Upper lobe of right lung (tissue), 1 donor: ENCODE data around the gene ENTPD5. TPM values are rescaled to one million over a fixed set of nuclear protein-coding genes. Genes with fewer than 3 reads are reported as not detected.

Experiments
- ATAC-seq: fragments of 200-7000 bp; cut with Tn5 transposase; one replicate; pipeline ENCODE4 v1.9.1; 2020; ENCODE audit warnings: mild to moderate bottlenecking, moderate library complexity
- DNase-seq: peaks from one replicate; pipeline ENCODE4 v3.0.0-alpha.2; 2020
- H3K27ac ChIP-seq: fragments of 200-600 bp; one replicate; pipeline ENCODE4 v1.8.0; 2022
- H3K27me3 ChIP-seq: fragments of 200-600 bp; one replicate; pipeline ENCODE4 v1.8.0; 2022; ENCODE audit warnings: mild to moderate bottlenecking
- H3K36me3 ChIP-seq: fragments of 200-600 bp; one replicate; pipeline ENCODE4 v1.8.0; 2022
- H3K4me1 ChIP-seq: fragments of 200-600 bp; one replicate; pipeline ENCODE4 v1.8.0; 2022
- H3K4me3 ChIP-seq: fragments of 200-600 bp; one replicate; pipeline ENCODE4 v1.8.0; 2022; ENCODE audit warnings: mild to moderate bottlenecking
- H3K9me3 ChIP-seq: fragments of 200-600 bp; one replicate; pipeline ENCODE4 v1.8.0; 2022
- CTCF ChIP-seq: fragments of 200-600 bp; IDR thresholded peaks from one replicate; pipeline ENCODE4 v1.8.0; 2022; ENCODE audit warnings: antibody characterized with exemption
- intact Hi-C: fragments of 100-400 bp; cut with DNase I; formaldehyde crosslinking; loops from one replicate; pipeline ENCODE4 v1.11.0; 2022
- total RNA-seq: library from RNA; stranded (reverse); fragmentation: NEBNext Ultra II Directional; extraction: Animal tissue kit (Norgen Biotek cat#: 25700); gene quantifications from one replicate; pipeline ENCODE4 v1.2.1, GENCODE V29; 2021
- donor health status: DM: no; HTN: yes; CAD: no; lungs with severe emphysema.

Gene ENTPD5
- total RNA-seq, 1 donor from 2014 or later, result 13.8 TPM

- DNase-seq (no peak), ATAC-seq (no peak)
- no peaks in the 10 kb centered on the region for H3K4me1 ChIP-seq
- H3K27me3 ChIP-seq, result no peaks in the 10 kb centered on the region
- H3K9me3 ChIP-seq, result no peaks in the 10 kb centered on the region
- H3K4me3 ChIP-seq, result no peak overlapping the region
- intact Hi-C loops, result no loop called here
- TF ChIP-seq CTCF, result no peak
- no peak overlapping the region for H3K27ac ChIP-seq
- no peaks in the 10 kb centered on the region for H3K36me3 ChIP-seq
Observed at GRCh38 chr14:74035556-74035955, 16.5 kb upstream of the ENTPD5 start.

GRCh38 chr14:74034572-74034971, 15.5 kb upstream of the ENTPD5 start:
- no peak overlapping the region for H3K27ac ChIP-seq
- ATAC-seq, result no peak
- no peak overlapping the region for H3K4me3 ChIP-seq
- H3K27me3 ChIP-seq, result no peaks in the 10 kb centered on the region
- DNase-seq, result no peak
- H3K4me1 ChIP-seq, result no peaks in the 10 kb centered on the region
- no peaks in the 10 kb centered on the region for H3K36me3 ChIP-seq
- no peaks in the 10 kb centered on the region for H3K9me3 ChIP-seq
- intact Hi-C loops, result no loop called here
- TF ChIP-seq CTCF, result no peak

- intact Hi-C loops, result no loop called here
- TF ChIP-seq CTCF, result no peak
- Histone ChIP-seq H3K4me1 (no peaks in the 10 kb centered on the region), H3K36me3 (no peaks in the 10 kb centered on the region), H3K4me3 (no peak overlapping the region), H3K27ac (no peak overlapping the region), H3K9me3 (no peaks in the 10 kb centered on the region), H3K27me3 (no peaks in the 10 kb centered on the region)
- DNase-seq (no peak), ATAC-seq (no peak)
Observed at GRCh38 chr14:74029136-74029535, 10.0 kb upstream of the ENTPD5 start.

- no peaks in the 10 kb centered on the region for H3K9me3 ChIP-seq
- no peak overlapping the region for H3K4me3 ChIP-seq
- DNase-seq, result no peak
- intact Hi-C loops, result no loop called here
- no peaks in the 10 kb centered on the region for H3K36me3 ChIP-seq
- H3K27ac ChIP-seq, result no peak overlapping the region
- no peaks in the 10 kb centered on the region for H3K27me3 ChIP-seq
- peaks cover 7% of the 10 kb centered on the region for H3K4me1 ChIP-seq
- no peak for ATAC-seq
- TF ChIP-seq CTCF, result no peak
Observed at GRCh38 chr14:74022346-74022745, 3.3 kb upstream of the ENTPD5 start.

GRCh38 chr14:74019408-74020137, 485 bp upstream of the ENTPD5 start:
- Histone ChIP-seq H3K4me1 (peaks cover 7% of the 10 kb centered on the region), H3K27me3 (no peaks in the 10 kb centered on the region), H3K9me3 (no peaks in the 10 kb centered on the region), H3K27ac (peak overlapping the region; percentile 99), H3K4me3 (peak overlapping the region; percentile 97), H3K36me3 (no peaks in the 10 kb centered on the region)
- intact Hi-C loops, result no loop called here
- ATAC-seq, result no peak
- no peak for TF ChIP-seq CTCF
- DNase-seq, result no peak

- intact Hi-C loops, result no loop called here
- Histone ChIP-seq H3K4me3 (peak overlapping the region; percentile 97), H3K36me3 (no peaks in the 10 kb centered on the region), H3K4me1 (peaks cover 7% of the 10 kb centered on the region), H3K9me3 (no peaks in the 10 kb centered on the region), H3K27ac (peak overlapping the region; percentile 99), H3K27me3 (no peaks in the 10 kb centered on the region)
- ATAC-seq (peak; percentile 18), DNase-seq (no peak)
- no peak for TF ChIP-seq CTCF
Observed at GRCh38 chr14:74018174-74018585, 908 bp downstream of the ENTPD5 start.
